Progenitor cell of endocrine pancreas (in vitro differentiated cells): ENCODE measurements around the gene IFT81. TPM values are rescaled to one million over a fixed set of nuclear protein-coding genes. Genes with fewer than 3 reads are reported as not detected.
"Not testable (repeated sequence)": the region's sequence is repeated elsewhere in the genome, so short reads cannot be mapped to it uniquely, and the experiment has no call there.

ENCODE experiments used
- DNase-seq: peaks from one replicate; pipeline ENCODE4 v3.0.0; 2021; ENCODE audit warnings: low spot score; ENCODE audit not compliant: unreplicated experiment
- H3K27ac Mint-ChIP-seq: 2 replicates; pipeline ENCODE4 v1.8.0; 2021; ENCODE audit warnings: mild to moderate bottlenecking, moderate library complexity, mixed read lengths
- H3K27me3 Mint-ChIP-seq: 2 replicates; pipeline ENCODE4 v1.8.0; 2021; ENCODE audit warnings: mixed read lengths
- H3K36me3 Mint-ChIP-seq: 2 replicates; pipeline ENCODE4 v1.8.0; 2022; ENCODE audit warnings: mixed read lengths; ENCODE audit not compliant: insufficient read depth
- H3K4me1 Mint-ChIP-seq: 2 replicates; pipeline ENCODE4 v1.8.0; 2021; ENCODE audit warnings: low read depth, mixed read lengths
- H3K4me3 Mint-ChIP-seq: 2 replicates; pipeline ENCODE4 v1.8.0; 2021; ENCODE audit warnings: low read depth, mild to moderate bottlenecking, moderate library complexity, mixed read lengths
- H3K9me3 Mint-ChIP-seq: 2 replicates; pipeline ENCODE4 v1.8.0; 2021; ENCODE audit warnings: low read depth, mixed read lengths
- total RNA-seq: library from RNA; stranded (reverse); gene quantifications from 2 replicates; pipeline ENCODE4 v1.2.1, GENCODE V29; 2021
- TF ChIP-seq, protein P1 (sequence below): fragments of 200-600 bp; sonication (generic); IDR thresholded peaks from one replicate; pipeline ENCODE4 v1.5.0; 2021; ENCODE audit warnings: antibody characterized with exemption, mild to moderate bottlenecking; ENCODE audit not compliant: unreplicated experiment

IFT81 gene
- total RNA-seq, 1 donor from 2014 or later: 48.7 TPM

DNA sequence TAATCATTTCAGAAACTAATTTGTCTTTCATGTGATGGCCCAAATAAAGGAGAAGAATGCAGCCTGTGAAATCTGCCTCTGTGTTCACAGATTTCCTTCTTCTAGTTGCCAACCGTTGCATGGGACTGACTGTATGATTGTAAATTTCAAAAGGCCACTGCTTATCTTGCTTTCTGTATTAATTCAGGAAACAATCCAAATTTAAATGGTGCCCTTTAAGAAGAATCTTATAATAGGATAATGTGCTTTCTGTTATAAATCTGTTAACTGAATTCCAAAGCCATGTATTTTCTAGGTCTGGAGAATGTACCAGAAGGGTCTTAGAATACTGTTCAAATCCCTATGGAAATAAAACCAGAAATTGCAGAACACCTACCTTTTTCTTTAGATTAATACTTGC is 98.3 kb downstream of the IFT81 start:
- Mint-ChIP-seq H3K4me1 (peaks cover 15% of the 10 kb centered on the region), H3K9me3 (no peaks in the 10 kb centered on the region), H3K27ac (no peak overlapping the region), H3K36me3 (peaks cover 14% of the 10 kb centered on the region), H3K4me3 (no peak overlapping the region), H3K27me3 (no peaks in the 10 kb centered on the region)
- DNase-seq: no peak
- TF ChIP-seq, protein P1, sequence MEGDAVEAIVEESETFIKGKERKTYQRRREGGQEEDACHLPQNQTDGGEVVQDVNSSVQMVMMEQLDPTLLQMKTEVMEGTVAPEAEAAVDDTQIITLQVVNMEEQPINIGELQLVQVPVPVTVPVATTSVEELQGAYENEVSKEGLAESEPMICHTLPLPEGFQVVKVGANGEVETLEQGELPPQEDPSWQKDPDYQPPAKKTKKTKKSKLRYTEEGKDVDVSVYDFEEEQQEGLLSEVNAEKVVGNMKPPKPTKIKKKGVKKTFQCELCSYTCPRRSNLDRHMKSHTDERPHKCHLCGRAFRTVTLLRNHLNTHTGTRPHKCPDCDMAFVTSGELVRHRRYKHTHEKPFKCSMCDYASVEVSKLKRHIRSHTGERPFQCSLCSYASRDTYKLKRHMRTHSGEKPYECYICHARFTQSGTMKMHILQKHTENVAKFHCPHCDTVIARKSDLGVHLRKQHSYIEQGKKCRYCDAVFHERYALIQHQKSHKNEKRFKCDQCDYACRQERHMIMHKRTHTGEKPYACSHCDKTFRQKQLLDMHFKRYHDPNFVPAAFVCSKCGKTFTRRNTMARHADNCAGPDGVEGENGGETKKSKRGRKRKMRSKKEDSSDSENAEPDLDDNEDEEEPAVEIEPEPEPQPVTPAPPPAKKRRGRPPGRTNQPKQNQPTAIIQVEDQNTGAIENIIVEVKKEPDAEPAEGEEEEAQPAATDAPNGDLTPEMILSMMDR: no peak

DNA sequence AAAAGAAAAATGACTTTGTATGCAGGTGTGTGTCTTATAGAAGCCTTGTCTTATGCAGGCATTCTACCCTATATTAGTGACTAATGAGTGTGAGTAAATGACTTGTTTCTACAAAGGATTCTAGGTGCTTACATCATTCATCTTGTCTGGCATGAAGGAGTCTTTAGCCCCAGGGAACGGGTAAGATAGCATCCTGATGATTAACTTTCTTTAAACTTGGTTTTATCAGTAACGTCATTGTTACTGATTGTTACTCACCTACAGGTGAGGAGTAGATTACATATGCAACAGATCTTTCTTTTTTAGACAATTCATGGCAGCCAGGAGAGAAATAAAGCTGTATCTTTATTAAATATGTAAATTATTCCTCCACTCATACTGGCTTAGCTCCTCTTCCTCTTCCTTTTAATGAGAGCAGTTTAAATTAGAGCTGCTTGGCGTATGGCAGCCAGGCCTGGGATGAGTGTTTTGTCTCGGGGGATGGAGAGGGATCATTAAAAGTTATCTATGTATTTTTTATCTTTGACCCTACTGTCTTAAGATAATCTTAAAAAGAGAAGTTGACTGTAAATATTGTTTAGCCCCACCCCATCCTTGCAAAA is 99.7 kb downstream of the IFT81 start:
- H3K36me3 Mint-ChIP-seq: peaks cover 18% of the 10 kb centered on the region
- H3K27me3 Mint-ChIP-seq: no peaks in the 10 kb centered on the region
- no peak overlapping the region for H3K4me3 Mint-ChIP-seq
- TF ChIP-seq, protein P1: no peak
- H3K9me3 Mint-ChIP-seq: no peaks in the 10 kb centered on the region
- H3K4me1 Mint-ChIP-seq: peaks cover 15% of the 10 kb centered on the region
- no peak for DNase-seq
- H3K27ac Mint-ChIP-seq: peak overlapping the region; percentile 79

DNA sequence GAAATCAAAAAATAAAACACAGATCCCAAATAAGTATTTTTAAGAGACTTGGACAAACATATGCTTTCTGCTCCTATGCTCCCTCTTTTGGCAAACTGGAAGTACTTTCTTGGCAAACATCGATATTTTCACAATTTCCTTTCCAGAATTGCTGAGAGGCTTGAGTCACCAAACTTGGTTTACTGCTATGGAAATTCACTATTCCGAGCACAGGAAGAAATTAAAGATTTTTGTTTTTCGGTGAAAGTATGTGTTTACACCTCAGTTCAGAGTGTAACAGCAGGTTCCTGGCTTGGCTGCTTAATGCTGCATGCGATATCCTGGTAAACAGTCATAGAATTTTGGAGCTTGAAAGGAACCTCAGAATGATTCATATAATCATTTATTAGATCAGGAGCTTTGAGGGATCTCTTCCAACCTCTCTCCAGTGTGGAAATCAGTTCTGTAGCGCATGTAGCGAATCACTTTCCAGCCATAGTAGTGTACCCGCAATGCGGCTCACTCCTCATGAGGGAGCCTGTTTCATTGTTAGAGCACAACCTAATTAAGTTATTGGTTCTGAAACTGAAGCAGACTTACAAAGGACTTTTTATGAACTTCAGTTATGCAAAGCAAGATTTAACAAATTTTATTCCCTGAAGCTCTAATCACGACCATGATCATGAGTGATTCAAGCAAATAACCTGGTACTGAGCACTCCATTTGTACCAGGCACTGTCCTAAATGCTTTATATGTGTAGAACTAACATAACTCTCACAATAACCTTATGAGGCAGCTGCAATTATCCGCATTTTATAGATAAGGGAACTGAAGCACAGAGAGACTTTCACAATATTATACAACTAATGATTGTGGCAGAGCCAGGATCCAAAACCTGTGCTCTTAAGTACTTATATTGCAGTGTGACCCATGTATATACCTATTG is 100.5 kb downstream of the IFT81 start:
- Mint-ChIP-seq H3K27me3 (no peaks in the 10 kb centered on the region), H3K4me3 (no peak overlapping the region), H3K27ac (peak overlapping the region; percentile 79), H3K9me3 (no peaks in the 10 kb centered on the region), H3K4me1 (peaks cover 15% of the 10 kb centered on the region), H3K36me3 (peaks cover 21% of the 10 kb centered on the region)
- no peak for DNase-seq
- TF ChIP-seq, protein P1: peak; percentile 50

DNA sequence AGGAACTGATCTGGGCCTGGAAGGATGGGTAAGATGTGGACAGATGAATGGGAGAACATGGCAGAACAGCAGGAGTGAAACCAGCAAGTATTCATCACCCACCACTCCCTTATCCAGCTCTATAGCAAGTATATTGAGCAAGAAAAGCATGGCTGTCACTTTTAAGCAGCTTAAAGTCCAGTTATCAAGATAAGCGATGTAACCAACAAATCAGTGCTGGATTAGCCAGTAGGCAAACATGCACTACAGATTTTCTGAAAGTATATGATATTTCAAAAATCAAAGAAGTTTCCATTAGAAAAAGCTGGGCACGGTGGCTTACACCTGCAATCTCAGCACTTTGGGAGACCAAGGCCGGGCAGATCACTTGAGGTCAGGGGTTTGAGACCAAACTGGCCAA is 103.0 kb downstream of the IFT81 start:
- peaks cover 21% of the 10 kb centered on the region for H3K4me1 Mint-ChIP-seq

DNA sequence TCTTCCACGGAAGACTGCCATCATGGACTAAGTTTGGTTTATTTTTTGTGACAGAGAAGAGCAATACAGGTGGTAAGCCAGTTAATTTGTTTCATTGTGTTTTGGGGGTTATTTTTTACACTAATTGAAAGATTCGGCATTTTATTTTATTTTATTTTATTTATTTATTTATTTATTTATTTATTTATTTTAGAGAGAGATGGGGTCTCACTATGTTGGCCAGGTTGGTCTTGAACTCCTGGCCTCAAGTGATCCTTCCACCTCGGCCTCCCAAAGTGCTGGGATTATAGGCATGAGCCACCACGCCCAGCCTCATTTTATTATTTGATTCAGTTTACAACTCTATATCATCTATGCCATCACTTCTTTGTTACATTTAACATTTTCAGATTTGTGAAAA is 104.2 kb downstream of the IFT81 start:
- not testable (repeated sequence) for H3K4me3 Mint-ChIP-seq, H3K27ac Mint-ChIP-seq, H3K9me3 Mint-ChIP-seq, DNase-seq, H3K27me3 Mint-ChIP-seq
- peaks cover 17% of the 10 kb centered on the region for H3K4me1 Mint-ChIP-seq
- peaks cover 14% of the 10 kb centered on the region for H3K36me3 Mint-ChIP-seq

More for the DNA sequence above, 103.0 kb downstream of the IFT81 start:
- no peak for DNase-seq
- no peaks in the 10 kb centered on the region for H3K9me3 Mint-ChIP-seq
- H3K27ac Mint-ChIP-seq: no peak overlapping the region
- H3K27me3 Mint-ChIP-seq: no peaks in the 10 kb centered on the region
- peaks cover 14% of the 10 kb centered on the region for H3K36me3 Mint-ChIP-seq
- no peak overlapping the region for H3K4me3 Mint-ChIP-seq
- TF ChIP-seq, protein P1: no peak
